A549 (cell line): ENCODE results near the gene NRXN3. TPM values are rescaled to one million over a fixed set of nuclear protein-coding genes. Genes with fewer than 3 reads are reported as not detected.

Experiments
- ATAC-seq, 2 experiments: fragments of 200-7000 bp in 1 of 2; fragments of >200 bp in 1 of 2; cut with Nextera tagmentation in 1 of 2; cut with Tn5 transposase in 1 of 2; 3 replicates each; pipeline versions ENCODE4 v1.8.0 to v1.9.1; 2018 to 2020; ENCODE audit warnings: mild to moderate bottlenecking in 1 of 2, moderate library complexity in 1 of 2
- CTCF ChIA-PET: fragments of 300-600 bp; sonication (Branson Sonifier 250); formaldehyde crosslinking; extraction: SDS; loops from one replicate; lab custom pipeline; 2021; ENCODE audit warnings: antibody characterized with exemption, inconsistent platforms; lab: Yijun Ruan, JAX
- POLR2A ChIA-PET: fragments of 350-600 bp; formaldehyde crosslinking; extraction: SDS; loops from one replicate; lab custom pipeline; 2021; ENCODE audit warnings: antibody characterized with exemption, inconsistent platforms; lab: Yijun Ruan, JAX
- DNase-seq, 2 experiments: peaks; one replicate each; pipeline versions ENCODE4 v3.0.0 to v3.0.0-alpha.2; 2011 to 2016; ENCODE audit warnings: low read depth in 1 of 2, low spot score in 1 of 2
- FAIRE-seq: peaks from 2 replicates; lab custom pipeline; 2011; peaks lifted over from hg19 to GRCh38; lab: Jason Lieb, UNC
- H3K27ac ChIP-seq, 2 experiments: fragments of >200 bp; sonication (Bioruptor Twin); formaldehyde crosslinking; 3 replicates each; pipeline ENCODE4 v1.5.1; 2016 to 2017
- H3K4me1 ChIP-seq: fragments of >200 bp; sonication (Bioruptor Twin); formaldehyde crosslinking; 3 replicates; pipeline ENCODE4 v1.6.1; 2016
- H3K4me2 ChIP-seq: fragments of >200 bp; sonication (Bioruptor Twin); formaldehyde crosslinking; 3 replicates; pipeline ENCODE4 v1.6.1; 2016
- H3K4me3 ChIP-seq: fragments of >200 bp; sonication (Bioruptor Twin); formaldehyde crosslinking; 3 replicates; pipeline ENCODE4 v1.5.1; 2016
- H3K9me3 ChIP-seq: fragments of >200 bp; sonication (Bioruptor Twin); formaldehyde crosslinking; 3 replicates; pipeline ENCODE4 v1.6.1; 2016
- CBX2 ChIP-seq: fragments of 200-600 bp; sonication (generic); IDR thresholded peaks from 2 replicates; pipeline ENCODE4 v1.6.1; 2016; ENCODE audit warnings: low read depth, mild to moderate bottlenecking, borderline replicate concordance
- EHF ChIP-seq: fragments of 250-450 bp; sonication (Bioruptor Pico); IDR thresholded peaks from 2 replicates; pipeline ENCODE4 v1.5.0; 2020; ENCODE audit warnings: mild to moderate bottlenecking
- EHMT2 ChIP-seq: fragments of 200-600 bp; sonication (generic); IDR thresholded peaks from 2 replicates; pipeline ENCODE4 v1.6.1; 2016; ENCODE audit warnings: antibody characterized with exemption, low read depth, mild to moderate bottlenecking, moderate library complexity
- EP300 ChIP-seq, 2 experiments: fragments of >200 bp; sonication (Bioruptor Twin); formaldehyde crosslinking; IDR thresholded peaks; 2 replicates in 1 of 2; 3 replicates in 1 of 2; pipeline ENCODE4 v1.6.1; 2016 to 2017
- FOSL2 ChIP-seq, 2 experiments: fragments of 450-650 bp in 1 of 2; fragments of >200 bp in 1 of 2; sonication (Bioruptor Twin) in 1 of 2; formaldehyde crosslinking; IDR thresholded peaks; 2 replicates each; pipeline versions ENCODE4 v1.5.0 to v1.6.1; 2016 to 2020; ENCODE audit warnings: mild to moderate bottlenecking in 1 of 2, moderate library complexity in 1 of 2
- FOXS1 ChIP-seq: fragments of 250-450 bp; sonication (Bioruptor Pico); IDR thresholded peaks from 2 replicates; pipeline ENCODE4 v1.5.0; 2020; ENCODE audit warnings: mild to moderate bottlenecking, moderate library complexity
- GATA3 ChIP-seq: IDR thresholded peaks from 2 replicates; pipeline ENCODE4 v1.6.1; 2012; ENCODE audit warnings: borderline replicate concordance
- HDAC2 ChIP-seq: fragments of 200-600 bp; sonication (generic); IDR thresholded peaks from 2 replicates; pipeline ENCODE4 v1.6.1; 2016
- HEYL ChIP-seq: fragments of 250-450 bp; sonication (Bioruptor Pico); IDR thresholded peaks from 2 replicates; pipeline ENCODE4 v1.8.0; 2021; ENCODE audit warnings: mild to moderate bottlenecking, moderate library complexity
- JUN ChIP-seq, 2 experiments: fragments of >200 bp; sonication (Bioruptor Twin); formaldehyde crosslinking; IDR thresholded peaks; 2 replicates in 1 of 2; 3 replicates in 1 of 2; pipeline ENCODE4 v1.6.1; 2016 to 2017
- JUNB ChIP-seq: fragments of >200 bp; sonication (Bioruptor Twin); formaldehyde crosslinking; IDR thresholded peaks from 2 replicates; pipeline ENCODE4 v1.6.1; 2016
- MAFK ChIP-seq: fragments of 450-650 bp; IDR thresholded peaks from 2 replicates; pipeline ENCODE4 v1.6.1; 2014; ENCODE audit not compliant: partially characterized antibody
- NFE2L2 ChIP-seq: fragments of 150-350 bp; conservative IDR thresholded peaks from 2 replicates; pipeline ENCODE4 v1.6.1; 2014; ENCODE audit warnings: low read length
- NPAS2 ChIP-seq: fragments of 250-450 bp; sonication (Bioruptor Pico); IDR thresholded peaks from 2 replicates; pipeline ENCODE4 v1.8.0; 2022; ENCODE audit warnings: mild to moderate bottlenecking, moderate library complexity, borderline replicate concordance
- NR3C1 ChIP-seq: fragments of >200 bp; sonication (Bioruptor Twin); formaldehyde crosslinking; IDR thresholded peaks from 3 replicates; pipeline ENCODE4 v1.6.1; 2017
- RAD21 ChIP-seq, 2 experiments: fragments of >200 bp in 1 of 2; sonication (Bioruptor Twin) in 1 of 2; formaldehyde crosslinking in 1 of 2; IDR thresholded peaks in 1 of 2; conservative IDR thresholded peaks in 1 of 2; 2 replicates in 1 of 2; 3 replicates in 1 of 2; pipeline ENCODE4 v1.6.1; 2012 to 2018; ENCODE audit warnings: inconsistent platforms in 1 of 2
- RNF2 ChIP-seq: fragments of 200-600 bp; sonication (generic); IDR thresholded peaks from 2 replicates; pipeline ENCODE4 v1.6.1; 2016; ENCODE audit warnings: low read depth, mild to moderate bottlenecking, antibody characterized with exemption, moderate library complexity, borderline replicate concordance
- SMC3 ChIP-seq: fragments of >200 bp; sonication (Bioruptor Twin); formaldehyde crosslinking; IDR thresholded peaks from 3 replicates; pipeline ENCODE4 v1.6.1; 2018; ENCODE audit warnings: inconsistent platforms
- SREBF2 ChIP-seq: fragments of 450-650 bp; IDR thresholded peaks from 2 replicates; pipeline ENCODE4 v1.6.1; 2014; ENCODE audit warnings: mild to moderate bottlenecking, moderate library complexity
- TFCP2L1 ChIP-seq: fragments of 250-450 bp; sonication (Bioruptor Pico); IDR thresholded peaks from 2 replicates; pipeline ENCODE4 v1.5.0; 2021; ENCODE audit warnings: mild to moderate bottlenecking
- ZFP36 ChIP-seq: fragments of 450-650 bp; IDR thresholded peaks from 2 replicates; pipeline ENCODE4 v1.6.1; 2014; ENCODE audit warnings: borderline replicate concordance; ENCODE audit not compliant: partially characterized antibody
- WGBS: methylation state at CpG from one replicate; pipeline ENCODE4 v1.1.6; 2017; ENCODE audit errors: missing lambda C conversion rate; 5-methylcytosine and 5-hydroxymethylcytosine counted together
- polyA plus RNA-seq, 4 experiments: library from polyadenylated mRNA; depleted of rRNA in 3 of 4; stranded (reverse); fragments of >200 nt; fragmentation: RNase III in 1 of 4; extraction: RNeasy Plus Mini Kit Qiagen cat#74134 plus additional on column Dnase treatment in 1 of 4; gene quantifications; 2 replicates in 3 of 4; 3 replicates in 1 of 4; pipeline ENCODE4 v1.2.3, GENCODE V29; 2011 to 2017
- TF ChIP-seq, protein P1 (sequence below): fragments of 200-600 bp; sonication (generic); IDR thresholded peaks from 2 replicates; pipeline ENCODE4 v1.6.1; 2016; ENCODE audit warnings: antibody characterized with exemption, mild to moderate bottlenecking, moderate library complexity
- TF ChIP-seq, protein P2 (sequence below): IDR thresholded peaks from 2 replicates; pipeline ENCODE4 v1.6.1; 2012; ENCODE audit warnings: low read depth, borderline replicate concordance
- TF ChIP-seq, protein P3 (sequence below): fragments of >200 bp; sonication (Bioruptor Twin); formaldehyde crosslinking; IDR thresholded peaks from 3 replicates; pipeline ENCODE4 v1.5.1; 2016
- TF ChIP-seq, protein P4 (sequence below): IDR thresholded peaks from 2 replicates; pipeline ENCODE4 v1.6.1; 2012
- TF ChIP-seq, protein P5 (sequence below): fragments of >200 bp; sonication (Bioruptor Twin); formaldehyde crosslinking; IDR thresholded peaks from 3 replicates; pipeline ENCODE4 v1.6.1; 2016
- TF ChIP-seq, protein P6 (sequence below): fragments of 450-650 bp; IDR thresholded peaks from 2 replicates; pipeline ENCODE4 v1.6.1; 2014; ENCODE audit warnings: antibody characterized with exemption
- TF ChIP-seq, protein P7 (sequence below): fragments of >200 bp; sonication (Bioruptor Twin); formaldehyde crosslinking; IDR thresholded peaks from 2 replicates; pipeline ENCODE4 v1.6.1; 2016

NRXN3 gene
- polyA plus RNA-seq, 2 of the 4 experiments (the other 2 are of a cell fraction), result 0.62 to 2.3 TPM

DNA sequence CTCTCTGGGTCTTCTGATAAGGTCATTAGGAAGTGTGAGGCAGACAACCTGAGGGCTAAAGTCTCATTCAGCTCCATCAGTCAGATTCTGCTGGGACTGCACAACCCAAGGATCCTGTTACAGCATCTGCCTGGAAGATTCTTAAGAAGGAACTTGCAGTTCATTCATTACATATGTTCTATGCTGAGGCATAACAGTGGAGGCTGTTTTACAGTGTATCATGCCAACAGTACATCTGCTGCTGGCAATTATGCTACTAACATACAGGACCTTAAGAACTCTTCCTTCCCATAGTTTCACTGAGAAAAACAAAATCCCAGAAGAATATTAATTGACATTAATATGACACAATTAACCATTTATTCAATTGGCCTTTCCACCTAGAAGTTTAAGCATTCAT, 1072.5 kb downstream of the NRXN3 start (continued):
- TF ChIP-seq, protein P1, sequence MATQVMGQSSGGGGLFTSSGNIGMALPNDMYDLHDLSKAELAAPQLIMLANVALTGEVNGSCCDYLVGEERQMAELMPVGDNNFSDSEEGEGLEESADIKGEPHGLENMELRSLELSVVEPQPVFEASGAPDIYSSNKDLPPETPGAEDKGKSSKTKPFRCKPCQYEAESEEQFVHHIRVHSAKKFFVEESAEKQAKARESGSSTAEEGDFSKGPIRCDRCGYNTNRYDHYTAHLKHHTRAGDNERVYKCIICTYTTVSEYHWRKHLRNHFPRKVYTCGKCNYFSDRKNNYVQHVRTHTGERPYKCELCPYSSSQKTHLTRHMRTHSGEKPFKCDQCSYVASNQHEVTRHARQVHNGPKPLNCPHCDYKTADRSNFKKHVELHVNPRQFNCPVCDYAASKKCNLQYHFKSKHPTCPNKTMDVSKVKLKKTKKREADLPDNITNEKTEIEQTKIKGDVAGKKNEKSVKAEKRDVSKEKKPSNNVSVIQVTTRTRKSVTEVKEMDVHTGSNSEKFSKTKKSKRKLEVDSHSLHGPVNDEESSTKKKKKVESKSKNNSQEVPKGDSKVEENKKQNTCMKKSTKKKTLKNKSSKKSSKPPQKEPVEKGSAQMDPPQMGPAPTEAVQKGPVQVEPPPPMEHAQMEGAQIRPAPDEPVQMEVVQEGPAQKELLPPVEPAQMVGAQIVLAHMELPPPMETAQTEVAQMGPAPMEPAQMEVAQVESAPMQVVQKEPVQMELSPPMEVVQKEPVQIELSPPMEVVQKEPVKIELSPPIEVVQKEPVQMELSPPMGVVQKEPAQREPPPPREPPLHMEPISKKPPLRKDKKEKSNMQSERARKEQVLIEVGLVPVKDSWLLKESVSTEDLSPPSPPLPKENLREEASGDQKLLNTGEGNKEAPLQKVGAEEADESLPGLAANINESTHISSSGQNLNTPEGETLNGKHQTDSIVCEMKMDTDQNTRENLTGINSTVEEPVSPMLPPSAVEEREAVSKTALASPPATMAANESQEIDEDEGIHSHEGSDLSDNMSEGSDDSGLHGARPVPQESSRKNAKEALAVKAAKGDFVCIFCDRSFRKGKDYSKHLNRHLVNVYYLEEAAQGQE, result no peak
- TF ChIP-seq RAD21 (conservative IDR thresholded peaks at IDR 0.05 in 1 of 2, IDR thresholded peaks at IDR 0.05 in 1 of 2), result no peak
- TF ChIP-seq, protein P2, sequence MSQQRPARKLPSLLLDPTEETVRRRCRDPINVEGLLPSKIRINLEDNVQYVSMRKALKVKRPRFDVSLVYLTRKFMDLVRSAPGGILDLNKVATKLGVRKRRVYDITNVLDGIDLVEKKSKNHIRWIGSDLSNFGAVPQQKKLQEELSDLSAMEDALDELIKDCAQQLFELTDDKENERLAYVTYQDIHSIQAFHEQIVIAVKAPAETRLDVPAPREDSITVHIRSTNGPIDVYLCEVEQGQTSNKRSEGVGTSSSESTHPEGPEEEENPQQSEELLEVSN, result no peak

DNA sequence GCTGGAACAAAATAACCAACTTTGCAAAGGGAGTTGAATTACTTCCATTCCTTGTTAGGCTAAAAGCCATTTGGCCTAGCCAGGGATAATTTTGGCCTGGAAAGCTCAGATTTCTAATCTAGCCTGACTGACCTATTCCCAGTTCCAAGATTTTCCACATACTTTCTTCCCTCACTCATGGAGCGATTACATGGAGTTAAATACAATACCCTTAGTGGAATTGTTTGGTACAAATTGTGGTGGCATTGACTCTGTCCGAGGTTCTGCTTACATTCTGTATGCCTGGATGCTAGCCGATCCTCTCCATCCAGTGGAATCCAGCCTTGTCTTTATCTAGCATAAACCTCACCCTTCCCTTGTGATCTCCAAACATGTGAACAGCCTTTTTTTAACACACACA, 1076.0 kb downstream of the NRXN3 start:
- WGBS, result 17% methylated on average over 3 of the region's 3 CpGs
- FAIRE-seq, result no peak

DNA sequence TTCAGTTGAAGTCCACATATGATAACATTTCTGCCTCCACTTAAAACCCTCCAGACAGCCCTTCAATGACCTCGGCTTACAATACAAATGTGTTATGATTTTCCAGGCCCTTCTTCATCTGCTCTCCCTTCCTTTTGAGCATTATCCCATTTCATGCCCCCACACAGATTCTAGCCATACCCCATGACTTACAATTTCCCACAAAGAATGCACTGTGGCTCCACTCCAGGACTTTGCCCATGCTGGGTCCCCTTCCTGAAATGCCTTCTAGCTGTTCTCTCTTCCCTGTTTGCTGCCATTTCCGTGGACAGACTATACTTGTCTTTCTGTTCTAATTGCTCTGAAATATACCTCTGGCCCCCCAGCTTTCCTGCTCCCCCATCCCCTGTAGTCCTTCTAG, 1078.0 kb downstream of the NRXN3 start:
- H3K4me1 ChIP-seq, result no peaks in the 10 kb centered on the region
- 9% methylated on average over 2 of the region's 2 CpGs for WGBS
- CTCF ChIA-PET, result no interaction called here
- ATAC-seq, result no peak
- TF ChIP-seq CBX2 (no peak), NFE2L2 (no peak), FOSL2 (IDR thresholded peaks at IDR 0.05) (no peak), FOSL2 (CRISPR knock-in tag; IDR thresholded peaks at IDR 0.05) (no peak), JUNB (no peak), RNF2 (no peak), TFCP2L1 (CRISPR knock-in tag) (no peak), SMC3 (no peak), HEYL (no peak), JUN (IDR thresholded peaks at IDR 0.05) (no peak), EHMT2 (no peak)
- TF ChIP-seq, protein P3, sequence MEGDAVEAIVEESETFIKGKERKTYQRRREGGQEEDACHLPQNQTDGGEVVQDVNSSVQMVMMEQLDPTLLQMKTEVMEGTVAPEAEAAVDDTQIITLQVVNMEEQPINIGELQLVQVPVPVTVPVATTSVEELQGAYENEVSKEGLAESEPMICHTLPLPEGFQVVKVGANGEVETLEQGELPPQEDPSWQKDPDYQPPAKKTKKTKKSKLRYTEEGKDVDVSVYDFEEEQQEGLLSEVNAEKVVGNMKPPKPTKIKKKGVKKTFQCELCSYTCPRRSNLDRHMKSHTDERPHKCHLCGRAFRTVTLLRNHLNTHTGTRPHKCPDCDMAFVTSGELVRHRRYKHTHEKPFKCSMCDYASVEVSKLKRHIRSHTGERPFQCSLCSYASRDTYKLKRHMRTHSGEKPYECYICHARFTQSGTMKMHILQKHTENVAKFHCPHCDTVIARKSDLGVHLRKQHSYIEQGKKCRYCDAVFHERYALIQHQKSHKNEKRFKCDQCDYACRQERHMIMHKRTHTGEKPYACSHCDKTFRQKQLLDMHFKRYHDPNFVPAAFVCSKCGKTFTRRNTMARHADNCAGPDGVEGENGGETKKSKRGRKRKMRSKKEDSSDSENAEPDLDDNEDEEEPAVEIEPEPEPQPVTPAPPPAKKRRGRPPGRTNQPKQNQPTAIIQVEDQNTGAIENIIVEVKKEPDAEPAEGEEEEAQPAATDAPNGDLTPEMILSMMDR, result no peak
- TF ChIP-seq, protein P4, sequence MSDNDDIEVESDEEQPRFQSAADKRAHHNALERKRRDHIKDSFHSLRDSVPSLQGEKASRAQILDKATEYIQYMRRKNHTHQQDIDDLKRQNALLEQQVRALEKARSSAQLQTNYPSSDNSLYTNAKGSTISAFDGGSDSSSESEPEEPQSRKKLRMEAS, result no peak
- TF ChIP-seq, protein P5, sequence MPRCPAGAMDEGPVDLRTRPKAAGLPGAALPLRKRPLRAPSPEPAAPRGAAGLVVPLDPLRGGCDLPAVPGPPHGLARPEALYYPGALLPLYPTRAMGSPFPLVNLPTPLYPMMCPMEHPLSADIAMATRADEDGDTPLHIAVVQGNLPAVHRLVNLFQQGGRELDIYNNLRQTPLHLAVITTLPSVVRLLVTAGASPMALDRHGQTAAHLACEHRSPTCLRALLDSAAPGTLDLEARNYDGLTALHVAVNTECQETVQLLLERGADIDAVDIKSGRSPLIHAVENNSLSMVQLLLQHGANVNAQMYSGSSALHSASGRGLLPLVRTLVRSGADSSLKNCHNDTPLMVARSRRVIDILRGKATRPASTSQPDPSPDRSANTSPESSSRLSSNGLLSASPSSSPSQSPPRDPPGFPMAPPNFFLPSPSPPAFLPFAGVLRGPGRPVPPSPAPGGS, result no peak
- TF ChIP-seq, protein P6, sequence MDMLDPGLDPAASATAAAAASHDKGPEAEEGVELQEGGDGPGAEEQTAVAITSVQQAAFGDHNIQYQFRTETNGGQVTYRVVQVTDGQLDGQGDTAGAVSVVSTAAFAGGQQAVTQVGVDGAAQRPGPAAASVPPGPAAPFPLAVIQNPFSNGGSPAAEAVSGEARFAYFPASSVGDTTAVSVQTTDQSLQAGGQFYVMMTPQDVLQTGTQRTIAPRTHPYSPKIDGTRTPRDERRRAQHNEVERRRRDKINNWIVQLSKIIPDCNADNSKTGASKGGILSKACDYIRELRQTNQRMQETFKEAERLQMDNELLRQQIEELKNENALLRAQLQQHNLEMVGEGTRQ, result no peak
- TF ChIP-seq, protein P7, sequence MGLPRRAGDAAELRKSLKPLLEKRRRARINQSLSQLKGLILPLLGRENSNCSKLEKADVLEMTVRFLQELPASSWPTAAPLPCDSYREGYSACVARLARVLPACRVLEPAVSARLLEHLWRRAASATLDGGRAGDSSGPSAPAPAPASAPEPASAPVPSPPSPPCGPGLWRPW, result no peak
- TF ChIP-seq, all 56 proteins: peak for 0
- Histone ChIP-seq H3K4me3 (no peak overlapping the region), H3K4me2 (no peak overlapping the region), H3K27ac (no peak overlapping the region), H3K9me3 (no peaks in the 10 kb centered on the region)
- POLR2A ChIA-PET, result no interaction called here
- FAIRE-seq, result no peak
- no peak for DNase-seq

More for the DNA sequence above, 1076.0 kb downstream of the NRXN3 start:
- DNase-seq (no peak), ATAC-seq (no peak)
- ChIA-PET POLR2A (no interaction called here), CTCF (no interaction called here)
- no peak overlapping the region for H3K4me2 ChIP-seq
- TF ChIP-seq JUNB (no peak), EP300 (IDR thresholded peaks at IDR 0.05) (no peak), SREBF2 (no peak), ZFP36 (no peak), TFCP2L1 (CRISPR knock-in tag) (no peak), EHF (no peak), NR3C1 (no peak), GATA3 (no peak), FOXS1 (CRISPR knock-in tag) (no peak), NPAS2 (CRISPR knock-in tag) (no peak), HDAC2 (no peak), CBX2 (no peak), MAFK (no peak)
- TF ChIP-seq, protein P5, result no peak
- no peak overlapping the region for H3K27ac ChIP-seq
- H3K9me3 ChIP-seq, result no peaks in the 10 kb centered on the region
- H3K4me3 ChIP-seq, result no peak overlapping the region
- no peaks in the 10 kb centered on the region for H3K4me1 ChIP-seq
